BLaER1 (cell line): ENCODE results near the gene SOS1.

Source experiments
- H3K27ac ChIP-seq: shearing (Covaris generic); formaldehyde crosslinking; 2 replicates; pipeline ENCODE4 v1.8.1; 2022
- H3K27me3 ChIP-seq: shearing (Covaris generic); formaldehyde crosslinking; 2 replicates; pipeline ENCODE4 v1.8.1; 2022
- H3K36me3 ChIP-seq: shearing (Covaris generic); formaldehyde crosslinking; 2 replicates; pipeline ENCODE4 v1.8.1; 2022
- H3K4me1 ChIP-seq: shearing (Covaris generic); formaldehyde crosslinking; 2 replicates; pipeline ENCODE4 v1.8.1; 2022
- H3K4me2 ChIP-seq: shearing (Covaris generic); formaldehyde crosslinking; 2 replicates; pipeline ENCODE4 v1.8.1; 2022
- H3K4me3 ChIP-seq: shearing (Covaris generic); formaldehyde crosslinking; 2 replicates; pipeline ENCODE4 v1.8.1; 2022
- H3K9ac ChIP-seq: shearing (Covaris generic); formaldehyde crosslinking; 2 replicates; pipeline ENCODE4 v1.8.1; 2022
- H3K9me3 ChIP-seq: shearing (Covaris generic); formaldehyde crosslinking; 2 replicates; pipeline ENCODE4 v1.8.1; 2022
- H4K20me1 ChIP-seq: shearing (Covaris generic); formaldehyde crosslinking; 2 replicates; pipeline ENCODE4 v1.8.1; 2022
- Cebpa-rat ChIP-seq: shearing (Covaris generic); IDR thresholded peaks from 2 replicates; pipeline ENCODE4 v1.8.1; 2022

The SOS1 gene

GRCh38 chr2:38960609-38961320 lies 160.1 kb downstream of the SOS1 start:
- Histone ChIP-seq H3K9ac (no peak overlapping the region), H3K27me3 (no peaks in the 10 kb centered on the region), H3K27ac (no peak overlapping the region), H3K4me3 (no peak overlapping the region), H3K4me2 (no peak overlapping the region), H4K20me1 (no peaks in the 10 kb centered on the region), H3K9me3 (peaks cover 16% of the 10 kb centered on the region), H3K4me1 (peaks cover 9% of the 10 kb centered on the region), H3K36me3 (no peaks in the 10 kb centered on the region)
- no peak for TF ChIP-seq Cebpa-rat

- Histone ChIP-seq H3K4me2 (no peak overlapping the region), H3K36me3 (no peaks in the 10 kb centered on the region), H3K9ac (no peak overlapping the region), H4K20me1 (no peaks in the 10 kb centered on the region), H3K9me3 (peaks cover 16% of the 10 kb centered on the region), H3K27me3 (no peaks in the 10 kb centered on the region), H3K4me1 (peaks cover 9% of the 10 kb centered on the region), H3K27ac (no peak overlapping the region), H3K4me3 (no peak overlapping the region)
- TF ChIP-seq Cebpa-rat = no peak
These were observed 160.8 kb downstream of the SOS1 start for GRCh38 chr2:38959938-38960608.

GRCh38 chr2:38959466-38959865 lies 161.4 kb downstream of the SOS1 start:
- Histone ChIP-seq H3K9me3 (peaks cover 16% of the 10 kb centered on the region), H3K4me2 (no peak overlapping the region), H4K20me1 (no peaks in the 10 kb centered on the region), H3K36me3 (no peaks in the 10 kb centered on the region), H3K4me3 (no peak overlapping the region), H3K27ac (no peak overlapping the region), H3K4me1 (peaks cover 9% of the 10 kb centered on the region), H3K9ac (no peak overlapping the region), H3K27me3 (no peaks in the 10 kb centered on the region)
- no peak for TF ChIP-seq Cebpa-rat

GRCh38 chr2:38957972-38958371 lies 162.9 kb downstream of the SOS1 start:
- H3K4me2 ChIP-seq = no peak overlapping the region
- no peaks in the 10 kb centered on the region for H3K36me3 ChIP-seq
- peaks cover 9% of the 10 kb centered on the region for H3K4me1 ChIP-seq
- no peak overlapping the region for H3K27ac ChIP-seq
- H3K9me3 ChIP-seq = peaks cover 16% of the 10 kb centered on the region
- TF ChIP-seq Cebpa-rat = no peak
- H3K27me3 ChIP-seq = no peaks in the 10 kb centered on the region
- H4K20me1 ChIP-seq = no peaks in the 10 kb centered on the region
- H3K9ac ChIP-seq = no peak overlapping the region
- no peak overlapping the region for H3K4me3 ChIP-seq

- Histone ChIP-seq H3K27me3 (no peaks in the 10 kb centered on the region), H3K36me3 (no peaks in the 10 kb centered on the region), H3K4me3 (no peak overlapping the region), H3K27ac (no peak overlapping the region), H3K4me1 (no peaks in the 10 kb centered on the region), H4K20me1 (no peaks in the 10 kb centered on the region), H3K9me3 (no peaks in the 10 kb centered on the region), H3K9ac (no peak overlapping the region), H3K4me2 (no peak overlapping the region)
- TF ChIP-seq Cebpa-rat = no peak
These were observed 169.1 kb downstream of the SOS1 start for GRCh38 chr2:38951766-38952165.

- Histone ChIP-seq H3K4me2 (no peak overlapping the region), H3K27me3 (no peaks in the 10 kb centered on the region), H4K20me1 (no peaks in the 10 kb centered on the region), H3K9me3 (no peaks in the 10 kb centered on the region), H3K4me1 (no peaks in the 10 kb centered on the region), H3K4me3 (no peak overlapping the region), H3K36me3 (no peaks in the 10 kb centered on the region), H3K9ac (no peak overlapping the region), H3K27ac (no peak overlapping the region)
- TF ChIP-seq Cebpa-rat = no peak
These were observed 171.9 kb downstream of the SOS1 start for GRCh38 chr2:38948995-38949394.

GRCh38 chr2:38948387-38948882 lies 172.4 kb downstream of the SOS1 start:
- no peaks in the 10 kb centered on the region for H3K4me1 ChIP-seq
- no peak overlapping the region for H3K4me2 ChIP-seq
- no peaks in the 10 kb centered on the region for H3K9me3 ChIP-seq
- H3K27me3 ChIP-seq = no peaks in the 10 kb centered on the region
- no peaks in the 10 kb centered on the region for H3K36me3 ChIP-seq
- no peak overlapping the region for H3K9ac ChIP-seq
- no peaks in the 10 kb centered on the region for H4K20me1 ChIP-seq
- no peak overlapping the region for H3K27ac ChIP-seq
- no peak overlapping the region for H3K4me3 ChIP-seq
- no peak for TF ChIP-seq Cebpa-rat

GRCh38 chr2:38947241-38948239 lies 173.3 kb downstream of the SOS1 start:
- H3K4me3 ChIP-seq = no peak overlapping the region
- no peak overlapping the region for H3K4me2 ChIP-seq
- H3K27me3 ChIP-seq = no peaks in the 10 kb centered on the region
- no peaks in the 10 kb centered on the region for H3K36me3 ChIP-seq
- no peaks in the 10 kb centered on the region for H3K9me3 ChIP-seq
- H3K9ac ChIP-seq = no peak overlapping the region
- no peaks in the 10 kb centered on the region for H4K20me1 ChIP-seq
- TF ChIP-seq Cebpa-rat = no peak
- H3K27ac ChIP-seq = no peak overlapping the region
- H3K4me1 ChIP-seq = no peaks in the 10 kb centered on the region

GRCh38 chr2:38945911-38946310 lies 174.9 kb downstream of the SOS1 start:
- Histone ChIP-seq H3K9ac (no peak overlapping the region), H3K4me2 (no peak overlapping the region), H3K4me1 (no peaks in the 10 kb centered on the region), H3K4me3 (no peak overlapping the region), H3K9me3 (no peaks in the 10 kb centered on the region), H3K36me3 (no peaks in the 10 kb centered on the region), H3K27ac (no peak overlapping the region), H3K27me3 (no peaks in the 10 kb centered on the region), H4K20me1 (no peaks in the 10 kb centered on the region)
- no peak for TF ChIP-seq Cebpa-rat
